K562 (cell line): ENCODE measurements around the gene SART3. TPM values are rescaled to one million over a fixed set of nuclear protein-coding genes. Genes with fewer than 3 reads are reported as not detected.

Experiments used
- CHD7 ChIP-seq: fragments of 200-600 bp; sonication (generic); IDR thresholded peaks from one replicate; pipeline ENCODE4 v1.6.1; 2012; ENCODE audit warnings: mild to moderate bottlenecking, low read depth, low read length, inconsistent platforms
- DACH1 ChIP-seq: fragments of 450-650 bp; IDR thresholded peaks from 2 replicates; pipeline ENCODE4 v1.6.1; 2018; ENCODE audit not compliant: partially characterized antibody
- GTF2B ChIP-seq: IDR thresholded peaks from 2 replicates; pipeline ENCODE4 v1.6.1; 2011; ENCODE audit not compliant: insufficient read length; ENCODE audit errors: extremely low read depth
- SMARCB1 ChIP-seq: IDR thresholded peaks from 2 replicates; pipeline ENCODE4 v1.6.1; 2011; ENCODE audit warnings: improper control_type of control experiment, low read depth; ENCODE audit not compliant: insufficient read length
- SMARCC2 ChIP-seq: fragments of 450-650 bp; IDR thresholded peaks from 2 replicates; pipeline ENCODE4 v1.6.1; 2017; ENCODE audit warnings: antibody characterized with exemption, moderate library complexity, mild to moderate bottlenecking, low read depth
- TARDBP ChIP-seq: fragments of 450-650 bp; IDR thresholded peaks from 2 replicates; pipeline ENCODE4 v1.6.1; 2016
- XRCC5 ChIP-seq: fragments of 200-400 bp; formaldehyde crosslinking; IDR thresholded peaks from 2 replicates; pipeline ENCODE4 v1.6.1; 2017; ENCODE audit warnings: low read depth, mild to moderate bottlenecking, low read length
- YY1 ChIP-seq, 3 experiments: IDR thresholded peaks; 2 replicates each; pipeline ENCODE4 v1.6.1; 2011; ENCODE audit warnings: low read length in 2 of 3, mild to moderate bottlenecking in 2 of 3, moderate library complexity in 2 of 3, borderline replicate concordance in 1 of 3, control low read depth in 1 of 3, low read depth in 1 of 3; ENCODE audit not compliant: insufficient read depth in 3 of 3, insufficient replicate concordance in 2 of 3, control insufficient read depth in 1 of 3, insufficient read length in 1 of 3; ENCODE audit errors: extremely low read depth in 1 of 3
- ZNF165 ChIP-seq: fragments of 250-450 bp; sonication (Bioruptor Pico); IDR thresholded peaks from 2 replicates; pipeline ENCODE4 v1.4.0; 2020; ENCODE audit warnings: borderline replicate concordance
- ZNF586 ChIP-seq: fragments of 450-650 bp; formaldehyde crosslinking; conservative IDR thresholded peaks from 2 replicates; pipeline ENCODE4 v1.4.0; 2020; ENCODE audit warnings: mild to moderate bottlenecking, moderate library complexity
- polyA plus RNA-seq, 8 experiments: library from polyadenylated mRNA; depleted of rRNA in 4 of 8; stranded (reverse) in 5 of 8; unstranded in 3 of 8; fragments of >200 nt; fragmentation: Nextera tagmentation in 2 of 8; fragmentation: Illumina TruSeq in 1 of 8; extraction: Ambion mirVana in 2 of 8; extraction: Trizol in 1 of 8; gene quantifications; 2 replicates each; pipeline versions ENCODE4 v1.2.1 to v1.2.3, GENCODE V29; 2011 to 2014; ENCODE audit warnings: inconsistent platforms in 1 of 8, missing spikeins in 1 of 8
- total RNA-seq, 7 experiments: library from RNA; depleted of rRNA in 6 of 7; stranded (reverse); fragments of >200 nt in 6 of 7; fragmentation: Illumina TruSeq in 2 of 7; extraction: Trizol in 2 of 7; gene quantifications; 2 replicates each; pipeline versions ENCODE4 v1.2.1 to v1.2.3, GENCODE V29; 2011 to 2021; ENCODE audit warnings: low replicate concordance in 1 of 7
- TF ChIP-seq, protein P1 (sequence below), 3 experiments: fragments of 200-800 bp in 1 of 3; fragments of 250-450 bp in 1 of 3; fragments of 450-650 bp in 1 of 3; sonication (Bioruptor Pico) in 1 of 3; sonication (Bioruptor generic) in 1 of 3; formaldehyde crosslinking in 1 of 3; IDR thresholded peaks; 2 replicates each; pipeline versions ENCODE4 v1.6.1 to v1.8.0; 2016 to 2022; ENCODE audit warnings: mild to moderate bottlenecking in 2 of 3, missing genetic modification characterization in 2 of 3, missing compliant biosample characterization in 1 of 3, moderate library complexity in 1 of 3

Gene SART3
- total and polyA plus RNA-seq, 9 of the 15 experiments (the other 6 are each of a cell fraction or from before 2014, with no cell fraction given): 8.9 to 167 (median 56.7) TPM

GRCh38 chr12:108561852-108562347 lies 927 bp upstream of the SART3 start (continued):
- TF ChIP-seq CHD7: no peak
- TF ChIP-seq ZNF586 (CRISPR knock-in tag): no peak
- TF ChIP-seq, protein P1, sequence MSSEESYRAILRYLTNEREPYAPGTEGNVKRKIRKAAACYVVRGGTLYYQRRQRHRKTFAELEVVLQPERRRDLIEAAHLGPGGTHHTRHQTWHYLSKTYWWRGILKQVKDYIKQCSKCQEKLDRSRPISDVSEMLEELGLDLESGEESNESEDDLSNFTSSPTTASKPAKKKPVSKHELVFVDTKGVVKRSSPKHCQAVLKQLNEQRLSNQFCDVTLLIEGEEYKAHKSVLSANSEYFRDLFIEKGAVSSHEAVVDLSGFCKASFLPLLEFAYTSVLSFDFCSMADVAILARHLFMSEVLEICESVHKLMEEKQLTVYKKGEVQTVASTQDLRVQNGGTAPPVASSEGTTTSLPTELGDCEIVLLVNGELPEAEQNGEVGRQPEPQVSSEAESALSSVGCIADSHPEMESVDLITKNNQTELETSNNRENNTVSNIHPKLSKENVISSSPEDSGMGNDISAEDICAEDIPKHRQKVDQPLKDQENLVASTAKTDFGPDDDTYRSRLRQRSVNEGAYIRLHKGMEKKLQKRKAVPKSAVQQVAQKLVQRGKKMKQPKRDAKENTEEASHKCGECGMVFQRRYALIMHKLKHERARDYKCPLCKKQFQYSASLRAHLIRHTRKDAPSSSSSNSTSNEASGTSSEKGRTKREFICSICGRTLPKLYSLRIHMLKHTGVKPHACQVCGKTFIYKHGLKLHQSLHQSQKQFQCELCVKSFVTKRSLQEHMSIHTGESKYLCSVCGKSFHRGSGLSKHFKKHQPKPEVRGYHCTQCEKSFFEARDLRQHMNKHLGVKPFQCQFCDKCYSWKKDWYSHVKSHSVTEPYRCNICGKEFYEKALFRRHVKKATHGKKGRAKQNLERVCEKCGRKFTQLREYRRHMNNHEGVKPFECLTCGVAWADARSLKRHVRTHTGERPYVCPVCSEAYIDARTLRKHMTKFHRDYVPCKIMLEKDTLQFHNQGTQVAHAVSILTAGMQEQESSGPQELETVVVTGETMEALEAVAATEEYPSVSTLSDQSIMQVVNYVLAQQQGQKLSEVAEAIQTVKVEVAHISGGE (CRISPR knock-in tag; IDR thresholded peaks at IDR 0.05): 0 out of 6 replicates have a peak, but pooled peaks of 1 of the 3 experiments have one; percentile 2
- no peak for TF ChIP-seq ZNF165 (CRISPR knock-in tag)
- TF ChIP-seq SMARCB1: no peak
- no peak for TF ChIP-seq SMARCC2
- TF ChIP-seq GTF2B: peak; percentile 15
- TF ChIP-seq YY1 (IDR thresholded peaks at IDR 0.05; ENCODE audit: borderline replicate concordance in 1 of 3, control insufficient read depth in 1 of 3, extremely low read depth in 1 of 3, insufficient read depth in 3 of 3, insufficient read length in 1 of 3, insufficient replicate concordance in 2 of 3, low read depth in 1 of 3, low read length in 2 of 3): no peak
- no peak for TF ChIP-seq DACH1
- TF ChIP-seq XRCC5: no peak
- no peak for TF ChIP-seq TARDBP
